Measurements from ENCODE around the gene ZNF24. TPM values are rescaled to one million over a fixed set of nuclear protein-coding genes. Genes with fewer than 3 reads are reported as not detected.

The ZNF24 gene
- total RNA-seq, 1 experiment from 2014 or later = 57.9 TPM

DNA sequence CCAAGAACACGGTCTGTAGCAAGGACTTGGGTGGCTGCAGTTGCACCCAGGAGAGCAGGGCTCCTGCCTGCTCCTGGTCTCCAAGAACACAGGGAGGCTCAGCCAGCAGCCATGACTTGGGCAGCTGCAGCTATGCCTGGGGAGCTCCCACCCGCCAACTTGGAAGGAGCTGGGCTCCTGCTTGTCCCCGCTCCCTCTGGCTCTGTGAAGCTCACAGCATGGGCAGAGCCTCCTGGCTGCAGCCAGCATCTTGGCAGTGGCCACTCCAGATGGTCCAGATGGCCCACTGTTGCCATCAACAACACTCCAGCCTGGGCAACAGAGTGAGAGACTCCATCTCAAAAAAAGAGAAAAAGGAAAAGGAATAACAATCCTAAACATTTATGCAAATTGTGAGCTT, 59.4 kb downstream of the ZNF24 start:
- no peak overlapping the region for H3K23ac ChIP-seq (ENCODE audit: insufficient read length, low read depth, low read length)
- no CpG with 5 or more reads among the region's 3 CpGs for WGBS (ENCODE audit: extremely low coverage, insufficient read length, low lambda C conversion rate)
- TF ChIP-seq, protein P1, sequence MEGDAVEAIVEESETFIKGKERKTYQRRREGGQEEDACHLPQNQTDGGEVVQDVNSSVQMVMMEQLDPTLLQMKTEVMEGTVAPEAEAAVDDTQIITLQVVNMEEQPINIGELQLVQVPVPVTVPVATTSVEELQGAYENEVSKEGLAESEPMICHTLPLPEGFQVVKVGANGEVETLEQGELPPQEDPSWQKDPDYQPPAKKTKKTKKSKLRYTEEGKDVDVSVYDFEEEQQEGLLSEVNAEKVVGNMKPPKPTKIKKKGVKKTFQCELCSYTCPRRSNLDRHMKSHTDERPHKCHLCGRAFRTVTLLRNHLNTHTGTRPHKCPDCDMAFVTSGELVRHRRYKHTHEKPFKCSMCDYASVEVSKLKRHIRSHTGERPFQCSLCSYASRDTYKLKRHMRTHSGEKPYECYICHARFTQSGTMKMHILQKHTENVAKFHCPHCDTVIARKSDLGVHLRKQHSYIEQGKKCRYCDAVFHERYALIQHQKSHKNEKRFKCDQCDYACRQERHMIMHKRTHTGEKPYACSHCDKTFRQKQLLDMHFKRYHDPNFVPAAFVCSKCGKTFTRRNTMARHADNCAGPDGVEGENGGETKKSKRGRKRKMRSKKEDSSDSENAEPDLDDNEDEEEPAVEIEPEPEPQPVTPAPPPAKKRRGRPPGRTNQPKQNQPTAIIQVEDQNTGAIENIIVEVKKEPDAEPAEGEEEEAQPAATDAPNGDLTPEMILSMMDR (conservative IDR thresholded peaks at IDR 0.05) = no peak

More for the DNA sequence above, 59.4 kb downstream of the ZNF24 start:
- Histone ChIP-seq H4K20me1 (ENCODE audit: control insufficient read depth, insufficient read depth, insufficient read length) (no peaks in the 10 kb centered on the region), H2BK20ac (ENCODE audit: low read depth, low read length, poor library complexity, severe bottlenecking) (no peak overlapping the region), H4K91ac (ENCODE audit: insufficient read length, low read depth, low read length) (no peak overlapping the region), H4K8ac (replicated peaks; ENCODE audit: insufficient read length, low read depth, low read length) (no peak overlapping the region), H3K27me3 (ENCODE audit: insufficient read depth, low read length) (no peaks in the 10 kb centered on the region), H2AFZ (ENCODE audit: low read length) (no peak overlapping the region), H3K56ac (ENCODE audit: insufficient read length, low read depth, low read length) (no peak overlapping the region), H4K5ac (ENCODE audit: insufficient read length, low read depth, low read length) (no peak overlapping the region), H3K9me3 (ENCODE audit: control insufficient read depth, low read depth, low read length) (peaks cover 29% of the 10 kb centered on the region), H2BK12ac (ENCODE audit: insufficient read length, low read depth, low read length) (no peak overlapping the region), H2BK120ac (ENCODE audit: low read depth, low read length, poor library complexity, severe bottlenecking) (no peak overlapping the region), H3K79me2 (ENCODE audit: insufficient read depth, low read length) (no peaks in the 10 kb centered on the region), H3K14ac (ENCODE audit: insufficient read depth, low read length) (no peak overlapping the region), H3T11ph (ENCODE audit: low read length) (no peak overlapping the region), H2BK5ac (ENCODE audit: insufficient read length, low read length) (no peak overlapping the region), H3K4me2 (ENCODE audit: insufficient read depth, insufficient read length, low read length) (no peak overlapping the region), H3K27ac (ENCODE audit: insufficient read length, low read depth, low read length) (no peak overlapping the region), H3K4me1 (ENCODE audit: insufficient read depth, low read length) (no peaks in the 10 kb centered on the region), H3K23me2 (ENCODE audit: insufficient read length, low read depth, low read length, poor library complexity, severe bottlenecking) (peaks cover 5% of the 10 kb centered on the region), H3K4ac (ENCODE audit: low read depth, low read length) (no peak overlapping the region), H3K18ac (ENCODE audit: insufficient read length, low read depth, low read length) (no peak overlapping the region), H3K9ac (ENCODE audit: extremely low read depth, insufficient read length, low read length) (no peak overlapping the region), H2BK15ac (ENCODE audit: low read depth, low read length) (no peak overlapping the region), H3K79me1 (ENCODE audit: insufficient read depth, low read depth, low read length, poor library complexity, severe bottlenecking) (peaks cover 3% of the 10 kb centered on the region), H2AK5ac (ENCODE audit: insufficient read length, low read length) (no peak overlapping the region)
- no peak for DNase-seq
- no peak overlapping the region for H3K4me3 Mint-ChIP-seq
- peaks cover 5 to 6% of the 10 kb centered on the region in 2 experiments for H3K4me1 Mint-ChIP-seq
- peaks cover 54 to 61% of the 10 kb centered on the region in 2 experiments for H3K9me3 Mint-ChIP-seq
- peaks cover 39 to 74% (median 40%) of the 10 kb centered on the region in 3 experiments for H3K36me3 Mint-ChIP-seq (ENCODE audit: insufficient read depth in 1 of 3, low read depth in 3 of 3)
- H3K27ac Mint-ChIP-seq = no peak overlapping the region
- no peaks in the 10 kb centered on the region for H3K27me3 Mint-ChIP-seq (ENCODE audit: low read depth)
